ENCODE data around the gene NXPH1. TPM values are rescaled to one million over a fixed set of nuclear protein-coding genes. Genes with fewer than 3 reads are reported as not detected.

Gene NXPH1
- total and polyA plus RNA-seq, 9 of the 15 experiments (the other 6 are each of a cell fraction or from before 2014, with no cell fraction given): 0.16 TPM; not detected in 8

DNA sequence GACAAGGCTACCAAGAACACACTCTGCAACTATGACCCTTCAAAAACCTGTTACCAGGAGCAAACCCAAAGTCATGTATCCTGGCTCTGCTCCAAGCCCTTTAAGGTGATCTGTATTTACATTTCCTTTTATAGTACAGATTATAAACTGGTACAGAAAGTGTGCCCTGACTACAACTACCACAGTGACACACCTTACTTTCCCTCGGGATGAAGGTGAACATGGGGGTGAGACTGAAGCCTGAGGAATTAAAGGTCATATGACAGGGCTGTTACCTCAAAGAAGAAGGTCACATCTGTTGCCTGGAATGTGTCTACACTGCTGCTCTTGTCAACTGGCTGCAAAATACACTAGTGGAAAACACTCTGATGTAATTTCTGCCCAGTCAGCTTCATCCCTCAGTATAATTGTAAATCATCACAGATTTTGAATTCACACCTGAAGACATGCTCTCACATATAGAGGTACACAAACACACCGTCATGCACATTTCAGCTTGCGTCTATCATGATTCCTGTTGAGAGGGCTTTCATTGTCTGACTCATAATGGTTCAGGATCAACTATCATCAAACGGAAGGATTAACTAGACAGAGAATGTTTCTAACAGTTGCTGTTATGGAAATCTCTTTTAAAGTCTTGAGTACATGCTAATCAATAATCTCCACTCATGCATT, 318.3 kb downstream of the NXPH1 start (continued):
- no peak for TF ChIP-seq ZBTB1 (CRISPR knock-in tag; IDR thresholded peaks at IDR 0.05; ENCODE audit: borderline replicate concordance, low read depth)
- TF ChIP-seq TAF9B (IDR thresholded peaks at IDR 0.05; ENCODE audit: partially characterized antibody): no peak
- TF ChIP-seq ZNF316 (IDR thresholded peaks at IDR 0.05): peak; percentile 92
- TF ChIP-seq ZNF76 (CRISPR knock-in tag; IDR thresholded peaks at IDR 0.05; ENCODE audit: borderline replicate concordance): no peak
- TF ChIP-seq, protein P1, sequence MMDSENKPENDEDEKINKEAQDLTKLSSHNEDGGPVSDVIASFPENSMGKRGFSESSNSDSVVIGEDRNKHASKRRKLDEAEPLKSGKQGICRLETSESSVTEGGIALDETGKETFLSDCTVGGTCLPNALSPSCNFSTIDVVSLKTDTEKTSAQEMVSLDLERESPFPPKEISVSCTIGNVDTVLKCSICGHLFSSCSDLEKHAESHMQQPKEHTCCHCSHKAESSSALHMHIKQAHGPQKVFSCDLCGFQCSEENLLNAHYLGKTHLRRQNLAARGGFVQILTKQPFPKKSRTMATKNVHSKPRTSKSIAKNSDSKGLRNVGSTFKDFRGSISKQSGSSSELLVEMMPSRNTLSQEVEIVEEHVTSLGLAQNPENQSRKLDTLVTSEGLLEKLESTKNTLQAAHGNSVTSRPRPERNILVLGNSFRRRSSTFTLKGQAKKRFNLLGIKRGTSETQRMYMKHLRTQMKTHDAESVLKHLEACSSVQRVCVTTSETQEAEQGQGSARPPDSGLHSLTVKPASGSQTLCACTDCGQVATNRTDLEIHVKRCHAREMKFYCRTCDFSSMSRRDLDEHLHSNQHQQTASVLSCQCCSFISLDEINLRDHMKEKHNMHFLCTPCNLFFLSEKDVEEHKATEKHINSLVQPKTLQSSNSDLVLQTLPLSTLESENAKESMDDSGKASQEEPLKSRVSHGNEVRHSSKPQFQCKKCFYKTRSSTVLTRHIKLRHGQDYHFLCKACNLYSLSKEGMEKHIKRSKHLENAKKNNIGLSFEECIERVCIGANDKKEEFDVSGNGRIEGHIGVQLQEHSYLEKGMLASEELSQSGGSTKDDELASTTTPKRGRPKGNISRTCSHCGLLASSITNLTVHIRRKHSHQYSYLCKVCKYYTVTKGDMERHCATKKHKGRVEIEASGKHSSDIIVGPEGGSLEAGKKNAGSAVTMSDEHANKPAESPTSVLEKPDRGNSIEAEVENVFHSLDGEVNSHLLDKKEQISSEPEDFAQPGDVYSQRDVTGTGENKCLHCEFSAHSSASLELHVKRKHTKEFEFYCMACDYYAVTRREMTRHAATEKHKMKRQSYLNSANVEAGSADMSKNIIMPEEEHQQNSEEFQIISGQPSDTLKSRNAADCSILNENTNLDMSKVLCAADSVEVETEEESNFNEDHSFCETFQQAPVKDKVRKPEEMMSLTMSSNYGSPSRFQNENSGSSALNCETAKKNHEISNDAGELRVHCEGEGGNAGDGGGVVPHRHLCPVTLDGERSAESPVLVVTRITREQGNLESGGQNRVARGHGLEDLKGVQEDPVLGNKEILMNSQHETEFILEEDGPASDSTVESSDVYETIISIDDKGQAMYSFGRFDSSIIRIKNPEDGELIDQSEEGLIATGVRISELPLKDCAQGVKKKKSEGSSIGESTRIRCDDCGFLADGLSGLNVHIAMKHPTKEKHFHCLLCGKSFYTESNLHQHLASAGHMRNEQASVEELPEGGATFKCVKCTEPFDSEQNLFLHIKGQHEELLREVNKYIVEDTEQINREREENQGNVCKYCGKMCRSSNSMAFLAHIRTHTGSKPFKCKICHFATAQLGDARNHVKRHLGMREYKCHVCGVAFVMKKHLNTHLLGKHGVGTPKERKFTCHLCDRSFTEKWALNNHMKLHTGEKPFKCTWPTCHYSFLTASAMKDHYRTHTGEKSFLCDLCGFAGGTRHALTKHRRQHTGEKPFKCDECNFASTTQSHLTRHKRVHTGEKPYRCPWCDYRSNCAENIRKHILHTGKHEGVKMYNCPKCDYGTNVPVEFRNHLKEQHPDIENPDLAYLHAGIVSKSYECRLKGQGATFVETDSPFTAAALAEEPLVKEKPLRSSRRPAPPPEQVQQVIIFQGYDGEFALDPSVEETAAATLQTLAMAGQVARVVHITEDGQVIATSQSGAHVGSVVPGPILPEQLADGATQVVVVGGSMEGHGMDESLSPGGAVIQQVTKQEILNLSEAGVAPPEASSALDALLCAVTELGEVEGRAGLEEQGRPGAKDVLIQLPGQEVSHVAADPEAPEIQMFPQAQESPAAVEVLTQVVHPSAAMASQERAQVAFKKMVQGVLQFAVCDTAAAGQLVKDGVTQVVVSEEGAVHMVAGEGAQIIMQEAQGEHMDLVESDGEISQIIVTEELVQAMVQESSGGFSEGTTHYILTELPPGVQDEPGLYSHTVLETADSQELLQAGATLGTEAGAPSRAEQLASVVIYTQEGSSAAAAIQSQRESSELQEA (IDR thresholded peaks at IDR 0.05; ENCODE audit: low read depth): no peak
- no peak for TF ChIP-seq SMC3 (conservative IDR thresholded peaks at IDR 0.05; ENCODE audit: insufficient read depth, low read depth, low read length)
- TF ChIP-seq, protein P2, sequence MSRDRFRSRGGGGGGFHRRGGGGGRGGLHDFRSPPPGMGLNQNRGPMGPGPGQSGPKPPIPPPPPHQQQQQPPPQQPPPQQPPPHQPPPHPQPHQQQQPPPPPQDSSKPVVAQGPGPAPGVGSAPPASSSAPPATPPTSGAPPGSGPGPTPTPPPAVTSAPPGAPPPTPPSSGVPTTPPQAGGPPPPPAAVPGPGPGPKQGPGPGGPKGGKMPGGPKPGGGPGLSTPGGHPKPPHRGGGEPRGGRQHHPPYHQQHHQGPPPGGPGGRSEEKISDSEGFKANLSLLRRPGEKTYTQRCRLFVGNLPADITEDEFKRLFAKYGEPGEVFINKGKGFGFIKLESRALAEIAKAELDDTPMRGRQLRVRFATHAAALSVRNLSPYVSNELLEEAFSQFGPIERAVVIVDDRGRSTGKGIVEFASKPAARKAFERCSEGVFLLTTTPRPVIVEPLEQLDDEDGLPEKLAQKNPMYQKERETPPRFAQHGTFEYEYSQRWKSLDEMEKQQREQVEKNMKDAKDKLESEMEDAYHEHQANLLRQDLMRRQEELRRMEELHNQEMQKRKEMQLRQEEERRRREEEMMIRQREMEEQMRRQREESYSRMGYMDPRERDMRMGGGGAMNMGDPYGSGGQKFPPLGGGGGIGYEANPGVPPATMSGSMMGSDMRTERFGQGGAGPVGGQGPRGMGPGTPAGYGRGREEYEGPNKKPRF (IDR thresholded peaks at IDR 0.05; ENCODE audit: low read depth, low read length): no peak
- TF ChIP-seq, protein P3, sequence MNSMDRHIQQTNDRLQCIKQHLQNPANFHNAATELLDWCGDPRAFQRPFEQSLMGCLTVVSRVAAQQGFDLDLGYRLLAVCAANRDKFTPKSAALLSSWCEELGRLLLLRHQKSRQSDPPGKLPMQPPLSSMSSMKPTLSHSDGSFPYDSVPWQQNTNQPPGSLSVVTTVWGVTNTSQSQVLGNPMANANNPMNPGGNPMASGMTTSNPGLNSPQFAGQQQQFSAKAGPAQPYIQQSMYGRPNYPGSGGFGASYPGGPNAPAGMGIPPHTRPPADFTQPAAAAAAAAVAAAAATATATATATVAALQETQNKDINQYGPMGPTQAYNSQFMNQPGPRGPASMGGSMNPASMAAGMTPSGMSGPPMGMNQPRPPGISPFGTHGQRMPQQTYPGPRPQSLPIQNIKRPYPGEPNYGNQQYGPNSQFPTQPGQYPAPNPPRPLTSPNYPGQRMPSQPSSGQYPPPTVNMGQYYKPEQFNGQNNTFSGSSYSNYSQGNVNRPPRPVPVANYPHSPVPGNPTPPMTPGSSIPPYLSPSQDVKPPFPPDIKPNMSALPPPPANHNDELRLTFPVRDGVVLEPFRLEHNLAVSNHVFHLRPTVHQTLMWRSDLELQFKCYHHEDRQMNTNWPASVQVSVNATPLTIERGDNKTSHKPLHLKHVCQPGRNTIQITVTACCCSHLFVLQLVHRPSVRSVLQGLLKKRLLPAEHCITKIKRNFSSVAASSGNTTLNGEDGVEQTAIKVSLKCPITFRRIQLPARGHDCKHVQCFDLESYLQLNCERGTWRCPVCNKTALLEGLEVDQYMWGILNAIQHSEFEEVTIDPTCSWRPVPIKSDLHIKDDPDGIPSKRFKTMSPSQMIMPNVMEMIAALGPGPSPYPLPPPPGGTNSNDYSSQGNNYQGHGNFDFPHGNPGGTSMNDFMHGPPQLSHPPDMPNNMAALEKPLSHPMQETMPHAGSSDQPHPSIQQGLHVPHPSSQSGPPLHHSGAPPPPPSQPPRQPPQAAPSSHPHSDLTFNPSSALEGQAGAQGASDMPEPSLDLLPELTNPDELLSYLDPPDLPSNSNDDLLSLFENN (IDR thresholded peaks at IDR 0.05; ENCODE audit: low read depth in 2 of 2, low read length in 2 of 2): no peak
- no peak for TF ChIP-seq MCM7 (IDR thresholded peaks at IDR 0.05)
- TF ChIP-seq NCOA6 (IDR thresholded peaks at IDR 0.05): no peak
- TF ChIP-seq, protein P4, sequence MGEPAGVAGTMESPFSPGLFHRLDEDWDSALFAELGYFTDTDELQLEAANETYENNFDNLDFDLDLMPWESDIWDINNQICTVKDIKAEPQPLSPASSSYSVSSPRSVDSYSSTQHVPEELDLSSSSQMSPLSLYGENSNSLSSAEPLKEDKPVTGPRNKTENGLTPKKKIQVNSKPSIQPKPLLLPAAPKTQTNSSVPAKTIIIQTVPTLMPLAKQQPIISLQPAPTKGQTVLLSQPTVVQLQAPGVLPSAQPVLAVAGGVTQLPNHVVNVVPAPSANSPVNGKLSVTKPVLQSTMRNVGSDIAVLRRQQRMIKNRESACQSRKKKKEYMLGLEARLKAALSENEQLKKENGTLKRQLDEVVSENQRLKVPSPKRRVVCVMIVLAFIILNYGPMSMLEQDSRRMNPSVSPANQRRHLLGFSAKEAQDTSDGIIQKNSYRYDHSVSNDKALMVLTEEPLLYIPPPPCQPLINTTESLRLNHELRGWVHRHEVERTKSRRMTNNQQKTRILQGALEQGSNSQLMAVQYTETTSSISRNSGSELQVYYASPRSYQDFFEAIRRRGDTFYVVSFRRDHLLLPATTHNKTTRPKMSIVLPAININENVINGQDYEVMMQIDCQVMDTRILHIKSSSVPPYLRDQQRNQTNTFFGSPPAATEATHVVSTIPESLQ (CRISPR knock-in tag; IDR thresholded peaks at IDR 0.05): no peak
